Measurements from ENCODE around the gene CMTM7.

Gene CMTM7

DNA sequence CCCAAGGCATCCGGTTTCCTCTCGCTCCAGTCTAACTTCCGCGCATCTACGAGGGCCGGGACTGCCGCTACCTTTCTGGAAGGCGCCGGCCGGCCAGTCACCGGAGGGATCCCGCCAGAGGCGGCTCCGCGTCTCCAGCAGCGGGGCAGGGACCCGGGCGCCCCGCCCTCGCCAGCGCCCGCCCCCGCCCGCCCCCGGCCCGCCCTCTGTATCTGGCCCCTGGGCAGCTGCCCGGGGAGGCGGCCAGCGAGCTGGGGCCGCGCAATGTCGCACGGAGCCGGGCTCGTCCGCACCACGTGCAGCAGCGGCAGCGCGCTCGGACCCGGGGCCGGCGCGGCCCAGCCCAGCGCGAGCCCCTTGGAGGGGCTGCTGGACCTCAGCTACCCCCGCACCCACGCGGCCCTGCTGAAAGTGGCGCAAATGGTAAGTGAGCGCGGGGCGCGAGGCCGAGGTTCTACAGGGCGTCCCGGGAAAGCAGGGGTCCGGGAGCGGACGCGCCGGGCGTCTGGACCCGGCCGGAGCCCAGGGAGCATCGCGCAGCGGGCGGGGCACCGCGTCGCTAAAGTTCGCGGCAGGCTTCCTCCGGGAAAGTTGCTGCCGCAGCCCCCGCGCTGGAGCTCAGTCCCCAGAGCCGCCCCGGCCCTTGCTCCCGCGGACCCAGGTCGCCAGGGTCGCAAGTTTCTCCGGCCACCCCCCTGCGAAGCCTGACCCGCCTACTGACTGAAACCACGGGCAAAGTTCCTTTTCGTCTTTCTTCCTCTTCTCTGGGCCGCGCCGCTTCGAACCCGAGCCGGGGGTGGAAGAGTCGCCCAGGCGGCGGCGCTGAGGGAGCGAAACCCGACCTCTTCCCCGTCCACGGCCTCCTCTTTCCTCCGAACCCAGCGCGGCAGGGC, at the start of gene CMTM7:
CMTM7 (plus strand) TSS at position 211 of the 893 bp plus-strand sequence; CDS start at position 265, 54 bp downstream.
- DNase-seq = no peak

DNA sequence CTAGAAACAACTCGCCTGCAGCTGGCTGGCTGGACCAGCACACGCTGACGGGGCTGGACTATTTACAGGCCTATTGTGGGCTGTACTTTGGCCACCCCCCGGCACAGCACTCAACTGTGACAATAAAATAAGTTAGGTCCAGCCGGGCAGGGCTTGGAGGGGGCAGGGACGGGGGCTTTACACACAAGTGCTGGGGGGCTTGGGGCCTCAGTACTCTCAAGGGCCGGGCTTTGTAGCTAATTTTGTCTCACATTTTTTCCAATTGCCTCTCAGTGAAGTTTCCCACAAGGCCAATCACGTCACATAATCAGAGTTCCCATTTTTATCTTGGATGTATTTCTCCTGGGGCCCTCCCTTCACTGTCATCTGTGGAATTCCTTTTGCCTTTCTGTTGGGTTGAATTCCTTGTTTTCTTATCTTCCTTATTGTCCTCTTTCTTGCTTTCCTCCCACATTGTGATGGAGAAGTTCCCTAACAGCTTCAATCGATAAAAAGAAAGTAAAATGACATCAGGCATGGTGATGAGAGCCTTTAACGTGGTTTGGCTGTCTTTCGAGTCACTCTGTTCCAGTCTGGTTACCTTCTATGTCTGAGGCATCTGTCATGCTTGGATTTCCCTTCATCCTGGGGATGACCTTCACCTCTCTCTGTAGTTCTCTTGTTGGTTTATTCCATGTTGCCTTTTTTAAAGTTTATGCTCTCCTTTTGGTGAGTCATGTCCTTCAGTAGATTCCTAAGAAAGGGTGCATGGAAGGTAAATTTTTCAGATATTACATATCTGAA, 44.1 kb upstream of the CMTM7 start:
- no peak for DNase-seq

GRCh38 chr3:32349184-32349583, 42.5 kb upstream of the CMTM7 start:
- DNase-seq = no peak

DNA sequence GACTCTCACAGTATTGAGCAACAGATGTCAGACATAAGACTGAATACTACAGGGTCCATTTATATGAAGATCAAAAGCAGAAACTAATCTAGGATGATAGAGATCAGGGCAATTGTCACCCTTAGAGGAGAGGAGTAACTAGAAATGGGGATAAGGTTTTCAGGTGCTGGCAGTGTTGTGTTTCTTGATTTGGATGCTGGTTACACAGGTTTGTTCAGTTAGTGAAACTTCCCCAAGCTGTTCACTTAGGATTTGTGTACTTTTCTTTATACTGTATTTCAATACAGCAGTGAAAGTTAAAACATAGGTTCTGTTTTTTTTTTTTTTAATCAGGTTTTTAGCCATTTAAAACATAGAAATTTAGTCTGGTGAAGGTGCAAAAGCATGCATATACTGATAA, 39.1 kb upstream of the CMTM7 start:
- DNase-seq = no peak

DNA sequence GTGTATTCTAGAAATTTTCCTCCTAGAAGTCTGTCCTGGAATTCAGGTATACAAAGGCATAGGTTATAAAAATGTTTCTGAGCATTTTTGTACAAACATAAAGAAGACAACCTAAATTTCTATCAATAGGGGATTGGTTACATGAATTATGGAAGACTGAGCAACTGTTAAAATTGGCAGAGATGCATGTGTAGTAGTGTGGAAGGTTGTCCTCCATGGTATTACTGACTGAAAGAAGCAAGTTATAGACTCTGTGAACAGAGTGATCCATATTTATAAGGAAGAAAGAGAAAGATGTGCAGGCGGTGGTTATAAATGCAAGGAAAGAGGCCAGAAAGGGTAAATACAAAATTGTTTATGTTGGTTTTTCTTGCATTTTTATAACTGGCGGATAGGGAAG, 38.3 kb upstream of the CMTM7 start:
- DNase-seq = no peak

- no peak for DNase-seq
Observed at GRCh38 chr3:32354362-32354778, 37.3 kb upstream of the CMTM7 start.

DNA sequence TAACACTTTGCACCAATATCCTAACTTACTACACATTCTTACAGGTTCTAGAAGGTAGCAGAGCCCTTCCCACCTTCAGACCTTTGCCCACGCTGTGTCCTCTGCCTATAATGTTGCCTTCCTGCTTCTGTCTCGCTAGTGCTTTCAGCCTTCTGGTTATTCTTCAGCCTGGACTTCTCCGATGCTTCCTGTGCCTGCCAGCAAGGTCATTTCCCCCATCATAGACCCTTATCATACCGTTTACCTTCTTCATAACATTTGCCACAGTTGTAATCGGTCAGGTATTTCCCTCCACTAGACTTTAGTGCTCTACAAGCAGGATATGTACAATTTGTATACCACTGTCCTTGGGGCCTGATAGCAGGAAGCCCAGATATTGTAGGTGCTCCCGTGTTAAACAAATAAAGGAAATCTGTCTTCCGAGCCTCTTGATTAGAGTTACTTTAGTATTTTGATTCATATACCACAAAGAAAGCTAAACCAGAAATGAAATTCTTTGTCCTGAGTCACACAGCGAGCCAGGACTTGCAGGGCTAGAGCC, 35.8 kb upstream of the CMTM7 start:
- no peak for DNase-seq

GRCh38 chr3:32359766-32360492, 31.7 kb upstream of the CMTM7 start:
- DNase-seq = no peak

DNA sequence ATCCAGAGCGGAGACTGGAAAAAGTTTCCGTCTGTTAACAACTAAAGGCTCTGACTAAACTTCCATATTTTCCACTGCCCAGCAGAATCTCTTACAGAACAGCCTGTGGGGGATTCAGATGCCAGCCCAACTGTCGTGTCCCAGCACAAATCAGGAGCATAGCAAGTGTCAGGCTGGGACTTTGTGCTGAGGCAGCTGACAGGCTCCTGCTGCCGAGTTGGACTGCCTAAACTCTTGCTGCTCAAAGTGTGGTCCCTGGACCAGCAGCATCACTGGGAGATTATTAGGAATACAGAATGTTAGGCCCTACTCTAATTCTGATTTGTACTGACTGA, 31.2 kb upstream of the CMTM7 start:
- DNase-seq = no peak

DNA sequence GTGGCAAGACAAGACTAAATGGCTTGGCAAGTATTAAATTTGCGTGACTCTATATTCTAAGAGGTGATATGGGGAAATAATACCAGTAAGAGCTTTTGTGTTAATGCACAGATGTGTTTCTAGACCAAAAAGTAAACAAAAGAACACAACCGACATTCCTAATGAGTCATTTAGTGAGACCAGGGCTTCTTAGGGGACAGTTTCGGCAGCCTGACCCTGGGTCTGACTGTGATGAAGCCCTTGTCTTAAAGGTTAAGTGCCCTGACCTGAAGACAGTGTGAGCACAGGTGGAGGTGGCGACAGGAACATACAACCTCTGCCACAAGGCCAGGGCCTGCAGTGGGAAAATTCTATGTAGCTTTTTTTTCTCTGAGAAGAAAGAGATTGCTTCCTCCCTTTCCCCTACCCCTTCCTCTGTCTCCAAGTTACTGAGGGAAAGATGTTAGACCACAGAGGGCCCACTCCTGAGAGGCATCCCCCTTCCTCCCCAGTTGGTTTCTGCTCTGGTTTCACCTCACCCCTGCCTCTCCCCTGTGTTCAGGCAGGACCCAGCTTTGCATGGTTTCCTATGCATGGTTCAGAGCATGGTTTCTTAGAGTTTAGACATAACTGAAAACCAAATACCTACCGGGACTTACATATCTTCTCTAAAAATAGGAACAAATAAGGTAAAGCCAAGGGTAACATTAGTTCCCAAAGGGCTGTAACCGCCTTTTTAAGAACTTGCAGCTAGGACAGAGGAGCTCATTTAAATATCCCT, 24.8 kb upstream of the CMTM7 start:
- no peak for DNase-seq

DNA sequence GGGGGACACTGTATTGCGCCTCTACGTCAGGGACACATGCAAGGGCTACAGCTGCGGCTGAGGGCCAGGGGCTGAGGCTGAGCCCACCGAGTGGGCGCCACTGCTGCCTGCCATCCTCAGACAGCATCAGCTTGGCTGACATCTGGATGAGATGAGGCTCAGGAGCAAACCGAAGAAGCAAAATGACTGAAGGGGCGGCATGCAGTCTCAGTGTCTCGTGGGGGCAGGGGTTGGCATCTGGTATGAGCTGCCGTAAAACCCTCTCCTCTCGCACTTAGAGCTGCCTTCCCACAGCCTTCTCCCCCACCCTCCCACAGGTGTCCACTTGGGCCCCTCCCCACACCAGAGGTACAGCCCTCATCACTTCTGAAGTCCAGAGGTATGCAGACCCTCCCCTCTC, 24.2 kb upstream of the CMTM7 start:
- DNase-seq = no peak

DNA sequence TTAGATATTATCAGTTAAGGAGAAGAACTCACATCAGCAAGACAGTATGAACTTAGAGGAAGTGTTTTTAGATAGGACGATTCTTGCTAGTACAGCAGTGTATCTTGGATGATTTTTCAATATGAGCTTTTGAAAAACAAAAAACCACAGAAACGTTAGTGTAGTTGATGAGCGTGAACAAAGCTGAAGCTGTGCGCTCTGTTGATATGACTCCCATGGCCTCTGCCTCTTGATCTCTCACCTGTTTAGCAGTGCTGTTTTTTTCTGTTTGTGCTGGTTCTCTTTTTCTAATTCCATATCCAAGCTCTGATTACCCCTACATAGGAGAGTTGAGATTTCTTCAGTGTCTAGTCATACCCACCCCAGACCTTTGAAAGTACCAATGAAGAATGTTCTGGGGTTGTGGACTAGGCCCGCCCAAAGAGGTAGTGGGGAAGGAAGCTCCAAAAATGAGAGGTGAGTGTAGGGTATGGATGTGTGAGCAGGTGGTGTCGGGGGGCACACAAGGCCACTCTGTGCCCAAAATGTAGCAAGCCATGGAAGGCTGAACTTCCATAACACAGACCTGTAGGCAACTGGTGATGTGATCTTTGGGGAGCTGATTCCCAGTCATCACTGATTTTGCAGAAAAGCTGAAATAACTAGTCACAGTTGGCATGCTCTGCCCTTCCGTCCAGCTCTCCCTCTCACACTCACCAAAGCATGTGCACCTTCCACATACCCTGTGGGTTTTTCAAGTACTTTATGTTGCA, 20.0 kb upstream of the CMTM7 start:
- DNase-seq = no peak

DNA sequence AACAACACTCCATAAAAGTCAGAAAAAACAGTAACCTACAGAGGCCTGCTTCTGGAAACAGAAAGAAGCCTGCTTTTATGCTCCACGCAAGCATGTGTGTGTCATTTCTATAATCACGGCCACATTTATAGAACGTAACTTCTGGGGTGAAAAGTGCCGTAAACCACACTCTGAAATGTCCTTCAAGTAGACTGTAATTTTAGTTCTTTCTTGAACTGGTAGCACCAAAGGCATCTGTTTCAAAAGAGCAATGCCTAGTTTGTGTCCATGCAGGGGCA, 19.5 kb upstream of the CMTM7 start:
- no peak for DNase-seq

DNA sequence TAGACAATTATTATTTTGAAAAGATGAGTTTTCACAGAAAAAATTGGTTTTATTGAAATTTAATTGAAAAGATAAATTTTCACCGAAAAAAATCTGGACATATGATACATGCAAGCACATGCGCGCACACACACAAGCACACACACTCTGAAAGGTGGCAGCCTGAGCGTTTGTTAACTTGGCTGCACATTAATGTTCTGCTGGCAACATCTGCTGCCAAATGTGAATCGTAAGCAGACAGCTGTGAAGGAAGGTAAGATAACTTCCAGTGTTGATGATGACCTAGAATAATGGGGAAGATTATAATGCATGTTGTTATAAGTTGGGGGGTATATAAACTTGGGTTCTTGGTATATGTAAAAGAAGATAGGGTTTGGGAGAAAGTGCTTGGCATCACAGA, 18.4 kb upstream of the CMTM7 start:
- peak in 1 of 2 experiments; percentile 5 for DNase-seq

DNA sequence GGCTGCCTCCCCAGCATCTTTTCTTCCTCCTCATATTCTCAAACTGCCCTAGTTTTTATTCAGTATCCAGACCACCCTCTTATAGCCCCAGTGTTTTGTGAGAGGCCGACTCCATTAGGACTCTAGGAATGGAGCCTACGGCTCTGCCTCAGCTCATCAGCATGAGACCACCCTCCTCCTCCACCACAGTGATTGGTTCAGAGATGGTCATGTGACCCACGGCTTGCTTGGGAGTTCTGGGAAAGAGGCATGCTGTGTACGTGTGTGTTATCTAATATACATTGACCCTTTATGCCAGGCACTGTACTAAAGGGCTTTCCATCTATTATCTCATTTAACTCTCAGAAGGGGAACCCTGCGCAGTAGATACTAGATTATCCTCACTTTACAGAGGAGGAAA, 17.8 kb upstream of the CMTM7 start:
- no peak for DNase-seq

GRCh38 chr3:32374788-32375595, 16.7 kb upstream of the CMTM7 start:
- peak; percentile 35 to 55 for DNase-seq

DNA sequence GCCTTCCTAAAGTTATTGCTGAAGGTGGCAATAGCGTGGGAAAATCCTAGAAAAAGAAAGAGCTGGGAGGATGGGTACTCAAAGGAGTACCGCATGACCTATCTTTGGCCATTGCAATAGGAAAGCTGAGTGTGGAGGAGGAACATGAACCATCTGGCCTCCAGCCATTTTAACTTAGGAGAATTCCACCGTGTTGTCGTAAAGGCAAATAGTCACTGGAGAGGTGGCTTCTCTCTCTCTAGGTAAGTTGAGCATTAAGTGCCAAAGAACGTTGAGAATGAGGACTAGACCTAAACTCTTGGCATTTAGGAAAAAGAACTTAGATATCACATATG, 16.1 kb upstream of the CMTM7 start:
- no peak for DNase-seq

- DNase-seq = no peak
Observed at GRCh38 chr3:32376115-32376514, 15.5 kb upstream of the CMTM7 start.

- DNase-seq = no peak
Observed at GRCh38 chr3:32379831-32380500, 11.7 kb upstream of the CMTM7 start.

DNA sequence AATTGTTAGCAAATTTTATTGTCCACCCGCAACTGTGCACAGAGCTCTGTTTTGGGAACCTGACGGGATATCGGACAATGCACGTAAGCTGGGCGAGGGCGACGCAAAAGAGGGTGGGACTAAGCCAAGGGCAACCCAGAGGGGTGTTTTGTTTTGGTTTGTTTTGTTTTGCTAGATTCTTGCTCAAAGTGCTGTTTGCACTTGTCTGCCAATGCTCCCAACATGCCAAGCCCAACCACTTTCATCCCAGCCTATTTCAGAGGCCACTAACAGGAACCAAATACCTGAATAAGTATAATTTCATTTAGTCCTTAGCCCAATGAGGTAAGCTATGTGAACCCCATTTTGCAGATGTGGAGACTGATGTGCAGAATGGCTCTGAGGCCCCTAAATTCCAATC, 9.7 kb upstream of the CMTM7 start:
- no peak for DNase-seq
